ENCODE data around the gene ANKRD13B.

The ANKRD13B gene

DNA sequence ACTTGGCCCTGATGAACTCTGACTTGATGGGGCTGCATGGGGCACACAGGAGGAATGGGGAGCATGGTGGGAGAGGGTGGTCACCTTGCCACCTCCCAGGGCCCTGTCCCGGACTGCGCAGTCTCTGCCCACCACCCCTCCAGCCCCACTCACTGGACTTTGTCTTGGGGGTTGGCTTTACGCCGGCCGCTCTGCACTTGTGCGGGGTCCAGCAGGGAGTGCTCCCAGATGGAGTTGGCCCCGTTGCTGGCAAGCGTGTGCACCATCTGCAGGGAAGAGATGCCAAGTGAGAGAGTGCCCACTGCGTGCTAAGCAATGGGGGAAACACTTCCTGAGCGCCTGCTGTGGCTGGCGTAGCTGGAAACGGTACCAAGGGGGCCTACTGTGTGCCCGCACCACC lies 10.2 kb upstream of the ANKRD13B start:
- FAIRE-seq: no peak

DNA sequence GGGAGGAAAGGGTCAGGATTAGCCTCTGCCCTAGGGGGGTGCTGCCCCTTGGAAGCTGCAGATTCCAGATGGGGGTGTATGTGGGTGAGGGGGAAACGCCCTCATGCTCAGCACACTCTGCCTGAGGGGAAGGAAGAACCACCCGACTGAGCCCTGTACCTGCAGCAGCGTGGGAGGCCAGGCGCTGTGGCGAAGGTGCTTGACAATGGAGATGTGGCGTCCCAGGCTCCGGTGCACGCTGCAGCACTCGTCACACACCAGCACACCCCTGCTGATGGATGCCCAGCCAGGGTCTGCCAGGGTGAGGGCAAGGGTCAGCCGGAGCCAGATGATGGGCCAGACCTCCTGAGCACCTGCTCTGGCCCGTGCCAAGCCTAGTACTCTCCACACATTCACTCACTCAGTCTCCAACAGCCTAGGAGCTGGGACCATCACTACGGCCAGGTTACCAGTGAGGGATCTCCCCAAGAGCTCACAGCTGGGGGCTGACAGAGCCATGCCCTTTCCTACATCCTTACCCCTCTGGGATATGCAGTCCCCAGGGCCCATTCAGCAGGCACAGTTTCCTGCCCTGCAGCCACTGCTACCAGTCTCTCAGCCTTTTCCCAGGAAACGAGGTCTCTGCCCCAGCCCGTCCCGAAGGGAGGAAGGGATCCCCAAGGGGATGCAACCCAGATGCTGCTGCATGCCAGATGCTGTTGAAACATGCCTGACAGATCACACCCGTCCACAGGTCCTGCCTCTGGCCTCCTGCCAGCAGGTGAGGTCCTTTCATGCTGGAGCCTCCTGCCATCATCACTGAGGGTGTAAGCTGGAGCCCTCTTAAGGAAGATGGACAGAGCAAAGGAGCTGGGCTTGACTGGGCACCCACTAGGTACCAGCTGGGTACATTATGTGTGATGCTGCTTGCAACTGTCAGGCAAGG lies 9.3 kb upstream of the ANKRD13B start:
- FAIRE-seq: no peak

DNA sequence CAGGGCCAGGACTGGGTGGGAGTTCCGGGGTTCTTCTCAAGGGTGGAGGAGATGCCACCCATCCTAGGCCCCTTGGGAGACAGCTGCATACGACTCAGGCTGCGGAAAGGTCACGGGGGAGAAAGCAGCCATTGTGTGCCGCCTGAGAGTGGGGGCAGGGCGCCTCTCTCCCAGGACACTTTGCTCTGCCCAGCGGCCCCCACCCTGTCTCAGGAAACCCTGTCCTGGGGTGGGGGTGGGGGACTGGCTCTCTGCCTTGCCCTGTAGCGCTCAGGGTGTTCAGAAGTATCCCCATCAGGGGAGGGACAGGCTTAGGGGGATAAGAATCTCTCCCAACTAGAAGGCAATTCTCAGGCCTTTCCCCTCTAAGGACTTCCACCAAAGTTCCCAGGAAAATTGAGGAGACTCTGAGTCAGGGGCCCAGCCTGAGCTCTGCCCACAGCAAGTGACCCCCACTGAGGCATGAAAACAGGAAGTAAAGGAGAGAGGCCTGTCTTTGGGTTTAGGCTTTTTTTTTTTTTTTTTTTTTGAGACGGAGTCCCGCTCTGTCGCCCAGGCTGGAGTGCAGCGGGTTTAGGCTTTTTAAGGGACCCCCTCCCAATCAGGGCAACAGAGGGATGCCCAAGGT lies 8.4 kb upstream of the ANKRD13B start:
- FAIRE-seq: no peak

DNA sequence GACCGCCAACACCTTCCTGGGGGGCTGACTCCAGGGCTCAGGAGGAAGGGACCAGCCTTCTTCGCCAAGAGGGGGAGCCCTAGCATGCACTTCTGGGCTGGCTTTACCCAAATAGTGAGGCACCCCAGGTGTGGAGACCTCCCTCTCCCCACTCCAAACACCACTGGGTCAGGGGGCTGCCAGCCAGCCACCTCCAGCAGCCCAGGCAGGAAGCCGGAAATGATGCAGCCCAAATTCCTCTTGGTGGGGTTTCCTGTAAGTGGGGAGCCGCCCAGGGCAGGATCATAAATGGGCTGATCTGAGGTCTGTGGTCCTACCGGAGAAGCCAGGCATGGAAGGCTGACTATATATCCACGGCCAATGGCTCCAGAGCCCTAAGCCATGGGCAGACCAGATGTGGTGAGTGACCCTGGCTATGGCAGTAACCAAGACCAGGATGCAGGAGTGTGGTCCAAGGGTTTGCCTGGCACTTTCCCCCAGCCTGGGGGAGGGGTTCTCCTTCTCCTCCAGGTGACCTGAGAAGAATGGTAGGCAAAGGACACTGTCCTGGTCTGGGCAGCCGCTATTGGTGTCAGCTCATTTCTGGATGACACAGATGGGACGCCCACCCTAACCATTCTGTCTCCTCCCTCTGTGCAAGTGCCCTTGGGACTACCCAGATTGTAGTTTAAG lies 7.7 kb upstream of the ANKRD13B start:
- FAIRE-seq: no peak

DNA sequence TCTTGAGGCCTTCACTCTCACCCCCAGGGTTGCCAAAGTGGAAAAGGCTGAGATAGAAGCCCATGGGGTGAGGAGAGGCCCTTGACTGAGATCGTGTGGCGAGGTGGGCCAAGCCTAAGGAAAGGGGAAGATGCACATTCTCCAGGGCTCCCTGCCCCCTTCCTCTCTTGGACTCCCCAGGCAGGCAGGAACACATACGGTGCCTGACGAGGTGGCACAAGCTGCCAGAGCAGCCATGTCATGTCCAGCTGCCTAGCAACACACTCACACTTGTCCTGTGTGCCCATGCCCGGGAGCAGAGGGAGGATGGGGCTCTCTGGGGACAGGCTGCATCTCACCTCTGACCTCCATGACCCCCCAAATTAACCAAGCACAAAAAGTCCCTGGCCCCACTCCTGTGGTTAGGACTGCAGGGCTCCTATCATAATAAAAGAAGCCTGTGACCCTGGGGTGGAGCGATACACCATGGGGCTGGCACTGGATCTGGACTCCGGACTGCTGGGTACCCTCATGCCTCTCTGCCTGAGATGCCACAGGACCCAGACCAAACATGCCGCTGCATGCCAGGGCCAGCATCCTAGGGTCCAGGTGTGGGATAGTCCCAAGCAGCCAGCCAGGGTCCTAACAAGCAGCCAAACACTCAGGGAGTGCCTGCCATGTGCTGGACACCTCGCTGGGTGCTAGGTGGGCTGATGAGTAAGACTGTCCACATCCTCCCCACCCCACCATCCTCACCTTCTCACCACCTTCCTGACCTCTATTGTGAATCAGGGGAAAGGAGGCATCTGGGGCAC lies 6.1 kb upstream of the ANKRD13B start:
- no peak for FAIRE-seq

DNA sequence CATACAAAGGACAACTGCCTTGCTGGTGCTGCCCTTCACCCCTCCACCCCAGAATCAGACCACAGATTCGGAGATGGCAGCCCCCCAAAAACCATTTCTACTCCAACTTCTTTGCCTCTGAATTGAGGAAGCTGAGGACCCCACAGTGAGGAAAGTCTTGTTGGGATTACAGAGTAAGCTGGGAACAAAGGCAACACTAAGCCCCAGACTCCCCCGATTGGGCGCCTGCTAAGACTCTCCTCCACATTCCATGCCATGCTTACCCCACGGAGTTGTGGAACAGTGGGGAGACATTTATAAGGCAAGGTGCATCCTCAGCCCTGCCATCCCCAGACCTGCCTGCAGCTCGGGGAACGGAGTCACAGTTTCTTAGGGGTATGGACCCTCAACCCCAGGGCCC lies 5.3 kb upstream of the ANKRD13B start:
- FAIRE-seq: no peak

DNA sequence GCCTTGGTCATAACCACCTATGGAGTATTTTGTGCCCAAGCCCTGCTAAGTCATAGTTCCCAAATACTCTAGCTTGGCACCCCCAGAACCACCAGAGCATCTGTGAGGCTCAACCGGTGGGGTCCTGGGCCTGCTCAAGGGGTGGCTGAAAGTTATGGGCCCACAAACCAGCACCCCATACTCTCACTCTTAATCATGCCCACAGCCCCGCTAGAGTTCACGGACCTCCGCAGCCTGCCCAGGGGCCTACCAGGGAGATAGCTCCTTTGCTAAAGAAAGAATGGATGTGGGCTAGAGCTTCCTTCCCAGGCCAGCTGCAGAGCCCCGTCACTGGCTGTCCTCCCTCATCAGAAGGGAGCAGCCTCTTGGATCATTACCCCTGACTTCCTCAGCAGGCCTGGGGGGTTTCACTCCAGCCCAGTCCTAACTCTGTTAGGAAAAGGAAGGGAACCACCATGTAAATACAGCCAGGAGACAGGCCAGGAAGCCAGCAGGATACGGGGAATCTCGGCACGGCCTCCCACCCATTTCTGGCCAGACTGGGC lies 4.8 kb upstream of the ANKRD13B start:
- no peak for FAIRE-seq

DNA sequence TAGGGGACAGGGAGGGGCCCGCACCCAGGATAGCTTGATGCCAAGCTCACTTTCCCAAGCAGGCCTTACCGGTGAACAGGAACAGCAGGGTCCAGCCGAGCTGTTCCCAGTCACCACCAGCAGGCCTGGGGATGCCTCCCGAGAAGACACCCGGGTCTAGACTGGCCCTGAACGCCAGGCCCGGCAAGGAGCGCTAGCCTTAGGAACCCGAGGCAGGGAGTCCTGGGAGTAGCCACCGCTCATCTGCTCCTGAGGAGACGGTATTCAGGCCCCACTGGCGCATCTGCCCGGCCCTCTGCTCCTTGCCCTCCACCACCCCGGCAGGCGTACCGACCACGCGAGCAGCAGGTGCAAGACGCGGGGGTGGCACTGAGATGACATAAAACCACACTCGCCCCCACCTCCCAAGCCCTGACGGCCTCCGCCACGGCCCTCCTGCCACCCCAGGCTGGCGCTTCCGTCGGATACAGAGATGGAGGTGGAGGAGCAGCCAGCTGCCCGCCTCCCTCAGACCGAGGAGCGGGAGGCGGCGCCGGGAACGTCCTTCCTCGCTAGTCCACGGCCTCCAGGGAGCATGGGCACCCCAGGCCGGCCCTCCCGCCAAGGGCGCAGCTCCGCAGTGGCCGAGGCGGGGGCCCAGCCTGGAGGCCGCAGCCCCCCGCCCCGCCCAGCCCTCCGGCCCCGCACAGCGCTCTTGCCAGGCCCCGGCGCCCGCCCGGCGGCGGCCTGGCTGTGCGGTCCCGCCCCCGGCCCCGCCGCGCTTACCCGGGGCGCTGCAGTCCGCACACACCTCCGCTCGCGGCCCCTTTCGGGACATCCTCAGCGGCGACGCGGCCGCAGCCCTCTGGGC lies 4.1 kb upstream of the ANKRD13B start:
- no peak for FAIRE-seq

DNA sequence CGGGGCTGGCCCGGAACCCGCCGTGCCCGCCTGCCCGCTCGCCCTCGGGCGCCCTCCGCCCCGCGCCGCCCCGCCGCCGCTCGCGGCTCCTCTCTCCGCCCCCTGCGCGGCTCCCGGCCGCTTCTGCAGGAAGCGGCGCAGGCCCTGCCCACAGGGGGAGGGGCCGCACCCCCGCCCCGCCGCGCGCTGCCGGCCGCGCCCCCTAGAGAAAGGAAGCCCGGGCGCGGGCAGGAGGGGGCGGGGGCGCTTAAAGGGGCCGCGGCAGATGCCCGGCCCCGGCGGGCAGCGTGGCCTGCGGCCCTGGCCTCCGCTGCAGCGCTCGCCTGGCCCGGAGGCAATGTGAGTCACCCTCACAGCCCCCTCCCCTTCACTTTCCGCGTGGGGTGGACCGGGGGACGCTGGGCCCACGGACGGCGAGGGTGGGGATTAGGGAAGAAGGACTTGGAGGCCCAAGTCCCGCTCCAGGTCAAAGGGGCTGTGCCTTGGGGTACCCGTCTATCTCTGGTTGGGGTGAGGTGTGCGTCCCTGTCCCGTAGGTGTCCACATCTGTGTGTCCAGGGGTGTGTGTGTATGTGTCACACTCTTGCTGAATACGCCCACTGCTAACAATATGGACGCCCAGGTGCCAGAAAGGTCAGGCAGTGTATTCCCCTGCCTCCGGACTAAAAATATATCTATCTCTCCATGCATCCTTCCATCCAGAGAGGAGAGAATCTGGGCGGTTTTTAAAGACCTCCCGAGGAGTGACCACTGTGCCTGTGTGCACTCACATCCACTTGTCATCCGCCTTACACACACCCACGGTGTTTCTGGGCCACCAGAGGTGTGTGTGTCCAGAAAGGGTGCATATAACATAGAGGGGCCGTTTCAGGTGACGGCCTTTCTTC lies 3.2 kb upstream of the ANKRD13B start, which contains the start of gene GIT1:
GIT1 (minus strand) TSS at position 125 of the 887 bp plus-strand sequence. CDS start 270 bp downstream, outside the sequence.
- no peak for FAIRE-seq

DNA sequence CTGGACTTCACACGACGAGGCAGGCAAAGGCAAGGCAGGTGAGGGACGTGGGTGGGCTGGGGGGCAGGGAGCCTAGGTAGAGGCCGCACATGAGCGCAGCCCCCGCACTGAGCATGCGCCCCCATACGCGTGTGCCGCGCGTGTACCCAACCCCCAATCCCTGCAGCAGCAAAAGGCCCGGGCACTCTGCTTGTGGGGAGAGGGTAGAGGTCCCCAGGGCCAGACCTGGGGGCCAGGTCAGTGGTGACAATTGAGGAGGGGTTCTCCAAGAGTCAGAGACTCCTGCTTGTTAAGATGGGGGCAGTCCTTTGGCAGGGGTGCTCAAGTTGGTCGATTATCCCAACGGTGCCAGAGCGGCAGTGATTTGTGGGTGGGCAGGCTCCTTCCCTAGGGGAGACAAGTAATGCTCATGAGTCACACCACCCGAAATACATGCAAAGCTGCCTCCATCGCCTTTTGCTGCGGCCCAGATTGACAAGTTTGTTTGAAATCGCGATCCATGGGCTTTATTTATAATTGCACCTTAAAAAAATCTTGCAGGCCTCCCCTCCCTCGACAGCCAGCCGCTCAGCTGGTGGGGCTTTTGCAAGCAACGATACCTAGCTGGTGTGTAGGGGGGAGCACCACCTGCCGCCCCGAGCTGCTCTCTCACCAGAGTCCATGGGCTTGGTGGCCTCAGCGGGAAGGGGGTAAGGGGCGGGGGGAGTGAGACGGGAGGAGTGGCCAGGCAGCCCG lies 2.4 kb upstream of the ANKRD13B start:
- FAIRE-seq: no peak

DNA sequence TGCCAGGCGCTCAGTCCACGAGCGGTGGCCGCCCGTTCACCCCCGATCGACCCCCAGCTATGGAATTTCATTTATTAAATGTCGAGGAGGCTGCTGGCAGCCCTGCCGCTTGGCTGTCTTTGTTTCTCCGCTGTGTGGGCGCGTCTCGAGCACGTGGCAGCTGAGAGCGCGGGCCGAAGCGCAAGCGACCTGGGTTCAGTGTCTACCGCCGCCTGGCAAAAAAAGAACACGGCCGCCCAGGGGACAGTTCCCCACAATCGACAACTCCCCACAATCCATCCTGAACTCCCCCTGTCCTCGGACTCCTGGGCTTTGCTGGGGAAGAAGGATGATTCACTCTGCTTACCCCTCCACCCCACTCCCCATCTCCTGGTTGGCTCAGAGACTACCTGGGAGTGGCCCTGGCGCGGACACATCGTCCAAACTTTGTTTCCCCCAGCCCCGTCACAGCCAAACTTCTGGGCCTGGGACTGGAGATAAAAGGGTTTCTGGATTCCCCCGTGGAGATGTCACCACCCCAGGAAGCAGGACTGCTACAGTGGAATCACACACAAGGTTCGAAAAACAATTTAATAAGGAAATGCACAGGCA lies 1.7 kb upstream of the ANKRD13B start:
- no peak for FAIRE-seq

DNA sequence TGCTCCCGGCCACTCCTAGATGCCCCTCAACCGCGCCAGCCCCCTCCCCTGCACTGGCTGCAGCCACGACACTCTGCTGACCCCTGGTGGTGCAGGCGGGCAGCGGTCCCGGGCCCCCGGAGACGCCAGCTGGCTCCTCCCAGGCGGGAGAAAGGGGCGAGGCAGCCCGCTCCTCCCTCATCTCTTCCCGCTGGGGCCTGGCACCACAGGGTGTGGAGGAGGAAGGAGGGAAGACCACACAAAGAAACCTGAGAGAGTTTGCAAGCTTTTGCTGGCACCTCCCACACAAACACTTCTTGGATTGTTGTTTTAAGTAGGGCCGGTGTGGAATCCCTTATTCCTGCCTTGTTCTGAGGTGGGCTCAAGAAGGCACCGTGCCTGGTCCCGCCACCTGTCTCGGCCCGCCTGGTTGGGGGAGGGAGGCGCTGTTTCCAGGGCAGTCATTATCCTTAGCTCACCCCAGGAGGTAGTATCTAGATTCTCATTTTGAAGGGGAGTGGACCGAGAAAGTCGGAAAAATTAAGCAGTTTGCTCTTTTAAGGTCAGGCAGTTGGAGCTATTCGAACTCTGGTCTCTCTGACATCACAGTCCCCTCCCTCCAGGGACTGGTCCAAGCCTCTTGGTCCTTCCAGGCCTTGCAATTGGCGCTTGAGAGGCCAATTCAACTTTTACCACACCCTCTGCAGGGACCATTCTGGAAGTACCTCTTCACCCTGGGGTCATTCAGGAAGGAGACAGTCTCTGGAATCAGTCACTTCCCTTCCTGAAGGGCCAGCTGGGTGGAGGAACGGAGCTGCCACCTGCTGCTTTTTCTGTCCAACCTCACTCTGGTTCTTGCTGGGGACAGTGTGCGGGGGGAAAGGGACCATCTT lies 959 bp upstream of the ANKRD13B start:
- FAIRE-seq: no peak

DNA sequence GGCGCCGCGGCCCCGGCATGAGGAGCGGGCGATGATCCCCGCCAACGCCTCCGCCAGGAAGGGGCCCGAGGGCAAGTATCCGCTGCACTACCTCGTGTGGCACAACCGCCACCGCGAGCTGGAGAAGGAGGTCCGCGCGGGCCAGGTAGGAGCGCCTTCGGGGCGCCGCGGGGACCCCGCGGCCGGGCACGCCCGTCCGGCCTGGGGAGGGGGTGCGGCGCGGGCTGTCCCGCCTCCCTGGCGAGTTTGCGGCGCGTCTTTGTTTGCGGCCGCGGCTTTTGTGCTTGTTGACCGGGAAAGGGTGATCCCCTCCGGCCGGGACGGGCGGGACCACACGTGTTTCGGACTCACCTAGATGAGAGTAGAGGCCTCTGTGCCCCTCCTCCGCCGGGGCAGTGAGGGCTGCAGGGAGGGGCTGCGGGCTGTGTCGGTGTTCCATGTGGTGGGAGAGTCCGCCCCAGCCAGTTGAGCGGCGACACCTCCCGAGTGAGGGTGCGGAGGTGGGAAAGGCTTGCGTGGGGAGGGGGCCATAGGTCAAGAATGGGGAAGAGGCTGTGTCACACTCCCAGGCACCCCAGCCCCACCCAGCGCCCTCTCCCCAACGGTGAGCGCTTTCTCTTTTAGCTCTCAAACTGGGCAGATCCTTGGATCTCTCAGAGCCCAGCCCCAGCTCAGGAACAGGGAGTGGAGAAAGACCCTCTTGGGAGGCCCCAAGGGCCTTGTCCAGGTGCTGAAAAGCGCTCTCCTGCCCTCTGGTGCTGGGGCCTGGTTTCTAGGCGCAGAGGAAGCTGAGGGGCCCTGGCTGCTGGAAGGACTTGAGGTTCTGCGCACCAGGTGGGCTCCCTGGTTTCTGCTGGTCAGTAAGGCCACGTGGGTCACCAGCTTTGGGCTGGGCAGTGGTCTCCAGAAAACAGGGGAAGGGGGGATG lies 923 bp downstream of the ANKRD13B start:
- no peak for FAIRE-seq

DNA sequence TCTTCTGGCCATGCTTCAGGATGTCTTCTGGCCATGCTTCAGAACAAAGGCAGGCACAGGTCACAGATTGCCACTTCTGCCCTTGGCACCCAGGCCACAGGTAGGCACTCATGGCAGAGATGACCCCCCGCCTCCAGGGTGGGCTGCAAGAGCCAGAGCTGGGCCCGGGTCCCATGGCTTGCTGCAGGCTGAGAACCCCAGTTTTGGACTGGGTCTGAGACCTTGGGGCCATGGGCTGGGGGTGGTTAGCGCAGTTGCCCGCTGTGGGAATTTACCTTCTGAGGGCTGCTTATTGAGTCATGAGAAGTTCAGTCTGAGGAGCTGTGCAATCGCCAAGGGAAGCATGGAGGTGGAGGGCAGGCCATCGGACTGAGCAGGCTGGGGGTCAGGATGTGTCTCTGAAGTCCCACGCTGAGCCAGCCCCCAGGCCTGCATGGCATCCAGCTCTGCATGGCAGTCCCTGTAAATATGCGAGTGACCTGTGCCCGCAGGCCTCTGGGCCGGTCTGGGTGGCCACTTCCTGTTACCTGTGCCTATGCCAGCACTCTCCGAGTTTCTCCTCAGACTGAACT lies 1.7 kb downstream of the ANKRD13B start:
- no peak for FAIRE-seq

DNA sequence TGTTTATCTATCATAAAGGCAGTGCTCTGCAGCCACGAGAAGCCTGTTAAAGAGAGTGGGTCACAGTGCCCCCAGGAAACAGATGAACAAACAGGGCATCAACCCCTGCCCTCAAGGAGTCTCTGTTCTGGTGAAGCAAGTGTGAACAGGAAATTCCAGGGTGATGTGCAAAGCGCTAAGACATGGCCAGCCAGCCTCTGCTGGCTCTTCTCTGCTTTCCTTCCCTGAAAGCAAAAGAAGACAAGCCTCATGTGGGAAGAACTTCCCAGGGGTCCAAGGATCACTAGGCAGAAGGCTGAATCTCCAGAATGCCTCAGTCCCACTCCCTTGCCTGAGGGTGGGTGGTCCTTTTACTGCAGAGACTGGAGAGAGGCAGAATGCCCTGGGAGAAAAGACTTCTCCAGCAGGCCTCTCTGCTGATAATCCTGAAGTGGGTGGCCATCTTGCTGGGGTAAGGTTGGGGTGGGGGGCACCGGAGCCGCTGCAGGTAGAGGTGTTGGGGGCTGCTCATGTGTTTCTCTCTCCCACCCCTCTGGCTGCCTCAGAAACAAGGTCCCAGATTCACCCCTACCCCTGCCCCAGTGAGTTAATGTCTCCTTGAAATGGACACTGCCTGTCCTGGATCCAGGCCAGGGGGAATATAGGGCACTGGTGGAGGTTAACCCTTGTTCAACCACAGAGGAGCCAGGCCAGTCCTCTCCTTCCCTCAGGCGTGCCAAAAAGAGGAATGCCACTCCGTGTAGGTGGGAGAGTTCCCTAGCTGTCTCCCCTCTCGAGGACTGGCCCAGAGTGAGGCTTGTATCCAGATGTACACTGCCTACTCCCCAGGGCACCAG lies 2.4 kb downstream of the ANKRD13B start:
- no peak for FAIRE-seq

All from islet of Langerhans (tissue), 1 donor.